A549 treated with DMSO at 1 μM for 4 hours (cell line): Measurements from ENCODE around the gene SLC16A5. TPM values are rescaled to one million over a fixed set of nuclear protein-coding genes. Genes with fewer than 3 reads are reported as not detected.

ENCODE experiments used
- total RNA-seq: library from RNA; stranded (reverse); fragments of 200-300 nt; extraction: Qiagen RNA extraction; gene quantifications from 5 replicates; pipeline ENCODE4 v1.2.3, GENCODE V29; 2022; ENCODE audit warnings: low read depth

SLC16A5 gene
- 23.9 to 31.5 TPM (median 27.3 TPM) in 5 replicates for total RNA-seq

GRCh38 chr17:75087558-75088453 is at the start of gene SLC16A5:
TSS of gene SLC16A5 (plus strand) at chr17:75087954. CDS start at chr17:75093637, 5,683 bp downstream.

GRCh38 chr17:75046407-75047289 is 41.1 kb upstream of the SLC16A5 start, which contains the start of the genes ATP5PD and KCTD2:
TSS of gene ATP5PD (minus strand) at chr17:75046969. CDS start at chr17:75042650, 4,319 bp downstream.
TSS of gene KCTD2 (plus strand) at chr17:75047225. CDS start at chr17:75047251, 26 bp downstream.

DNA sequence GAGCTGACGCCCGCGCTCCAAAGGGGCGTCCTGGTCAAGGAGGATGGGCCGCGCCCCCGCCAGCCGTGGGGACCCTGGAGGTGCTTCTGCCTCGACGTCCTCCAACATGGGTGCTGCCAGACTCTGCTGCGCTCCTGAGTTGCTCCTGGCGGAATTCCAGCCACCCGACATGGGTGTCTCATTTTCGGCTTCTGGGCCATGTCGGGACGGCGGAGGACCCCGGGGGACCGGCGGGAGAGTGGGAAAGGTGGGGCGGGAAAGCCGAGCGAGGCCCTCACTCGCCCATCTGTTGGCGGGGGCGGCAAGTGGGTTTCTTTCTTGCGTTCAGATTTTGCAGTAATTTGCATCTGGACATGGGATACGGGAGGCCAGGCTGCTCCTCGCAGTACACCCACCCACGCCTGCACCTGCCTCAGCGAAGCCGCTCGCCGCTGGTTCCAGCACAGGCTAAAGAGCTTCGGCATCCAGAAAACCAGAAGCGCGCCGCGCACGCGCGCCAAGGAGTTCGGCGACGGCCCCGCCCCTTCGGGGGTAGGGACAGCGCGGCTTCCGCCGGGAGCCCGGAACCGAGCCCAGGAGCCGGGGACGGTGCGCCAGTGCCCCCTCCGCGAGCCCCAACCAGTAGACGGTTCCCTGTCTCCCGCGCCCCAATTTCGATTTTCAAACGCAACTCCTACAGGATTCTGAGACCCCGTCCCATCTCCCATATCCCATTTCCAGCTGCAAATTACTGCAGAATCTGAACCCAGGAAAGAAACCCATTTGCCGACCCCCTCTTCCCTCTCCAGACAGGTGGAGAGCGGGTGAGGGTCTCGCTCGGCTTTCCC is 21.9 kb downstream of the SLC16A5 start, which contains the start of gene ARMC7:
Gene ARMC7 (plus strand): TSS at position 563 of the 827 bp plus-strand sequence. CDS start 320 bp downstream, outside the sequence.

DNA sequence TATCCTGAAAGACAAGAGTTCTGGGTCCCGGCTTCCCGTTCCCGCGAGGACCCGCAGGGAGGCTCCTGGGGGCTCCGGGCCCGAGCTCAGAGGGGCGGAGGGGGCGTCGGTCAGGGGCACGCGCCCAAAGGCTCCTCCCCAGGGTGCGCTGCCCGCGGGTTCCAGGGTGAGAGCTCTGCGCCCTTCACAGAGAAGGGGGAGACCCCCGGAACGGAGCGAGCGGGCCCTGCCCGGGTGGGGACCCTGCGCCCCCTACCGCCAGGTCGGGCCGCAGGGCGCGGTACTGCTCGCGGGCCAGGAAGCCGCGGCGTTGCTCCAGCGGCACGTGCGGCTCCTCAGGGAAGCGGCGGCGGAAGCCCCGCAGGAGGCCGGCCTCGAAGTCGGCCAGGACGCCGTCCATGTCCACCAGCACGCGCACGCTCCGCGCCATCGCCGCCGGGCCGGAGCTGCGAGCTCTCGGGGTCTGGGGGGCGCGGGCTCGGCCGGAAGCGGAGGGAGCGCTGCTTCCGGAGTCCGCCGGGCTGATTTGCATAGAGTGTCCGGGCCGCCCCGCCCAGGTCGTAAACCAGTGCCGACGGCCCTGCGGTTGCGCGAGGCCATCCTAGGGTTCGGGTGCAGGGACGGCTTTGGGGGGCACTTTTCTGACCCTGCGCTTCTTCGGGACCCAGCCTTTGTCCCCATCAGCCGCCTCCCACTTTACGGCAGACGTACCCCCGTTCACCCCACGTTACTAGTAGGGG is 43.7 kb downstream of the SLC16A5 start, which contains the start of gene NT5C:
Gene NT5C (minus strand): TSS at position 465 of the 740 bp plus-strand sequence. CDS start 35 bp downstream, at position 430.

DNA sequence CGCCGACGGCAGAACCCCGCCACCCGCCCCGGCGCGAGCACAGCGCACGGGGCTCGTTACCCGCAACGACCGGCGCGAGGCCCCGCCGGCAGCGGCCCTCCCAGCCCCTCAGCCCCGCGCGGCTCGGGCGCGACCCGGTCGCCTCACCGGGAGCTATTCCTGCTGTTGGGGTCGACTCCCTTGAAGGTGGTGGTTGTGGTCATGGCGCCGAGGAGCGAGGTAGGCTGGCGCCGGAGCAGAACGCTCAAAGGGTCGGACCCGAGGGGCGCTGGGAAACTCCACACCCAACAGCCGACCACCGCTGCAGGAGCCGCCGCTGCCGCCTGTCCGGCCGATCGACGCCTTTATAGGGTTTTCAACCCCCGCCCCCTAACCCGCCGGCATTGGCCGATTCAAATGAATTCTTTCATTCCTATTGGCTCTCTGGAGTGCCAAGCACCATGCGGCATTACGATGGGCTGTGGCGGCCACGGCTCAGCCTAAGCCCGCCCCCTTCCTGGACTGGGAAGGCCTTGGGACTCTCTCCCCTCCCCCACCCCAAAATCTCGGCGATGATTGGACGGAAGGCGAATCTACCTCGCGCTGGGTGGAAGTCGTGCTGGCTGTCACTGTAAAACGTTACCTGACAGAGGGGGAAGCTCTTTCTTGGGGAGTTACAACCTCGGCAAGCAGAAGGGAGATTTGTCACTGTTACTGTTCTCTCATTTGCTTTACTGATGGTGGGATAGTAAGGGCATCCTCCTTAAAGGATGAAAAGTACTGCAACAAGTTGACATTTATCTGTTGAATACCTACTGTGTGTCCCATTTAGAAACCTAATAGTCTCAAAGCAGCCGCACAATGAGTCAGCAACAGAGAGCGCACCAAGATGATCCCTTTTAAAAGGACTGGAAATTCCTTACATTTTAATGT is 66.7 kb downstream of the SLC16A5 start, which contains the start of gene JPT1:
Gene JPT1 (minus strand): TSS at position 318 of the 912 bp plus-strand sequence. CDS start 115 bp downstream, at position 203.

Other genes starting within 250 kb of the SLC16A5 start
- 0.06 to 0.61 TPM (median 0.23 TPM) in 5 replicates for gene GRIN2C, start 228.1 kb upstream of the SLC16A5 start, total RNA-seq
- 54.9 to 76.2 TPM (median 59.9 TPM) in 5 replicates for gene FDXR, start 215.0 kb upstream of the SLC16A5 start, total RNA-seq
- gene FADS6, start 194.3 kb upstream of the SLC16A5 start, total RNA-seq = 0.10 TPM in 1 of 5 replicates, not detected in the others
- 0.02 to 0.11 TPM (median 0.06 TPM) in 5 replicates for gene USH1G, start 164.7 kb upstream of the SLC16A5 start, total RNA-seq
- gene OTOP2, start 163.7 kb upstream of the SLC16A5 start, total RNA-seq = 0.06 to 0.18 TPM (median 0.07 TPM) in 5 replicates
- gene OTOP3, start 152.1 kb upstream of the SLC16A5 start, total RNA-seq = not detected in 5 replicates
- 6.3 to 7.3 TPM (median 7.2 TPM) in 5 replicates for gene HID1, start 115.2 kb upstream of the SLC16A5 start, total RNA-seq
- 35.3 to 50.0 TPM (median 44.7 TPM) in 5 replicates for gene CDR2L, start 100.3 kb upstream of the SLC16A5 start, total RNA-seq
- gene MRPL58, start 75.3 kb upstream of the SLC16A5 start, total RNA-seq = 74.1 to 83.2 TPM (median 79.3 TPM) in 5 replicates
- 451 to 527 TPM (median 489 TPM) in 5 replicates for gene ATP5PD, start 41.0 kb upstream of the SLC16A5 start, total RNA-seq
- 28.0 to 29.8 TPM (median 29.0 TPM) in 5 replicates for gene KCTD2, start 40.7 kb upstream of the SLC16A5 start, total RNA-seq
- 14.9 to 20.8 TPM (median 17.9 TPM) in 5 replicates for gene ARMC7, start 22.0 kb downstream of the SLC16A5 start, total RNA-seq
- 83.2 to 128 TPM (median 117 TPM) in 5 replicates for gene NT5C, start 43.8 kb downstream of the SLC16A5 start, total RNA-seq
- gene JPT1, start 66.6 kb downstream of the SLC16A5 start, total RNA-seq = 789 to 884 TPM (median 813 TPM) in 5 replicates
- gene SUMO2, start 95.0 kb downstream of the SLC16A5 start, total RNA-seq = 330 to 428 TPM (median 394 TPM) in 5 replicates
- gene NUP85, start 117.7 kb downstream of the SLC16A5 start, total RNA-seq = 90.7 to 111 TPM (median 107 TPM) in 5 replicates
- gene GGA3, start 173.7 kb downstream of the SLC16A5 start, total RNA-seq = 23.9 to 31.0 TPM (median 29.2 TPM) in 5 replicates
- gene MRPS7, start 173.9 kb downstream of the SLC16A5 start, total RNA-seq = 159 to 185 TPM (median 169 TPM) in 5 replicates
- 33.8 to 37.5 TPM (median 36.9 TPM) in 5 replicates for gene MIF4GD, start 183.3 kb downstream of the SLC16A5 start, total RNA-seq
- 20.0 to 23.1 TPM (median 22.8 TPM) in 5 replicates for gene SLC25A19, start 201.5 kb downstream of the SLC16A5 start, total RNA-seq